Measurements from ENCODE around the gene SLC6A13.

DNA sequence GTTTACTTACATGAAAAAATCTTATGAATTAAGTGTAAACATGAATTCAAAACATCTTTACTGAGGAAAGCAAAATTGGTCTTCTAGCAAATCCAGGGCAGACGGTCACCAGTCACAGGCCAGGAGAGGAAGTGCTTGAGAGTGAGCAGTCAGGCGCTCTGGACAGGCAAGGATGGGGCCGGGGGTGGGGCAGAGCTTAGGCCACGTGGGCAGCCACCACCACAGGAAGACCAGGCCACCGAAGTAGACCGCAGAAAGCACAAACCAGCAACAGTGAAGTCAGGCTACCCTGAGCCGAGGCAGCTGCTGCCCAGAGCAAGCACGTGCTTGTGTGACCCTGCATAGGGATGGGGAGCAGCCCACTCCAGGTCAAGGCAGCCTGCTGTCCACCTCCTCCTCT, 82.2 kb downstream of the SLC6A13 start:
- no peak for TF ChIP-seq CTCF (IDR thresholded peaks at IDR 0.05; ENCODE audit: poor library complexity)
- TF ChIP-seq EZH2phosphoT487 (IDR thresholded peaks at IDR 0.05; ENCODE audit: low read depth, severe bottlenecking, unreplicated experiment): no peak
